CD14-positive monocyte (primary cell): ENCODE measurements around the gene LRRN4CL. TPM values are rescaled to one million over a fixed set of nuclear protein-coding genes. Genes with fewer than 3 reads are reported as not detected.
"Not testable (repeated sequence)": the region's sequence is repeated elsewhere in the genome, so short reads cannot be mapped to it uniquely, and the experiment has no call there.

Experiments
- DNase-seq, 3 donors: peaks; one replicate each; pipeline ENCODE4 v3.0.0-alpha.2; 2011 to 2022
- H2AFZ ChIP-seq: 2 replicates; pipeline ENCODE4 v1.6.0; 2012; ENCODE audit warnings: mild to moderate bottlenecking, low read depth, low read length, inconsistent platforms; ENCODE audit not compliant: insufficient read depth, poor library complexity, severe bottlenecking
- H3K27ac ChIP-seq, 2 donors: 1 replicate in 1 of 2; 2 replicates in 1 of 2; pipeline ENCODE4 v1.5.1; 2012 to 2013; ENCODE audit warnings: low read length in 2 of 2, control low read depth in 1 of 2, inconsistent platforms in 1 of 2, low read depth in 1 of 2, mild to moderate bottlenecking in 1 of 2
- H3K27me3 ChIP-seq, 2 donors: one replicate each; pipeline versions ENCODE4 v1.6.0 to v1.6.1; 2011 to 2013; ENCODE audit warnings: low read length in 2 of 2; ENCODE audit not compliant: control insufficient read depth in 2 of 2, insufficient read depth in 2 of 2
- H3K36me3 ChIP-seq, 2 donors: replicated peaks in 1 of 2; 1 replicate in 1 of 2; 2 replicates in 1 of 2; pipeline versions ENCODE4 v1.5.1 to v1.6.1; 2012 to 2013; ENCODE audit warnings: low read length in 2 of 2, control low read depth in 1 of 2, inconsistent platforms in 1 of 2, mild to moderate bottlenecking in 1 of 2; ENCODE audit not compliant: insufficient read depth in 2 of 2, control insufficient read depth in 1 of 2
- H3K4me1 ChIP-seq, 2 donors: 1 replicate in 1 of 2; 2 replicates in 1 of 2; pipeline versions ENCODE4 v1.5.1 to v1.6.1; 2012 to 2013; ENCODE audit warnings: low read length in 2 of 2, control low read depth in 1 of 2, inconsistent platforms in 1 of 2, mild to moderate bottlenecking in 1 of 2, moderate library complexity in 1 of 2; ENCODE audit not compliant: insufficient read depth in 2 of 2, control insufficient read depth in 1 of 2
- H3K4me2 ChIP-seq: replicated peaks from 2 replicates; pipeline ENCODE3; 2012; ENCODE audit warnings: low read length, moderate library complexity, mild to moderate bottlenecking; ENCODE audit not compliant: poor library complexity, severe bottlenecking; ENCODE audit errors: extremely low read depth
- H3K4me3 ChIP-seq, 3 experiments: fragments of 200-600 bp in 1 of 3; sonication (generic) in 1 of 3; replicated peaks in 1 of 3; 1 replicate in 2 of 3; 2 replicates in 1 of 3; pipeline ENCODE4 v1.5.1; 2011 to 2013; ENCODE audit warnings: low read length in 3 of 3, mild to moderate bottlenecking in 3 of 3, control low read depth in 2 of 3, low read depth in 2 of 3, inconsistent platforms in 1 of 3, moderate library complexity in 1 of 3
- H3K79me2 ChIP-seq: 2 replicates; pipeline ENCODE4 v1.6.0; 2012; ENCODE audit warnings: mild to moderate bottlenecking, control low read depth, inconsistent platforms, low read length, moderate library complexity; ENCODE audit not compliant: insufficient read depth
- H3K9ac ChIP-seq: 2 replicates; pipeline ENCODE4 v1.6.0; 2017; ENCODE audit warnings: low read length, mild to moderate bottlenecking; ENCODE audit not compliant: insufficient read depth, poor library complexity, severe bottlenecking
- H3K9me3 ChIP-seq, 2 donors: replicated peaks in 1 of 2; 1 replicate in 1 of 2; 2 replicates in 1 of 2; pipeline versions ENCODE4 v1.5.1 to v1.6.1; 2012 to 2013; ENCODE audit warnings: low read length in 2 of 2, control low read depth in 1 of 2; ENCODE audit not compliant: control insufficient read depth in 1 of 2, insufficient read depth in 1 of 2
- H4K20me1 ChIP-seq: 2 replicates; pipeline ENCODE4 v1.6.0; 2012; ENCODE audit warnings: mild to moderate bottlenecking, low read length, control low read depth, moderate library complexity; ENCODE audit not compliant: insufficient read depth
- H3K27ac Mint-ChIP-seq, 7 donors: one replicate each; pipeline ENCODE4 v1.8.0; 2020; ENCODE audit warnings: mild to moderate bottlenecking in 7 of 7, mixed read lengths in 7 of 7, moderate library complexity in 6 of 7, inconsistent platforms in 2 of 7
- H3K27me3 Mint-ChIP-seq, 3 donors: one replicate each; pipeline ENCODE4 v1.8.0; 2021 to 2022; ENCODE audit warnings: low read depth in 3 of 3, mild to moderate bottlenecking in 3 of 3, mixed read lengths in 3 of 3, moderate library complexity in 3 of 3, inconsistent platforms in 1 of 3
- H3K36me3 Mint-ChIP-seq, 2 donors: one replicate each; pipeline ENCODE4 v1.8.0; 2020; ENCODE audit warnings: mixed read lengths in 2 of 2, inconsistent platforms in 1 of 2, mild to moderate bottlenecking in 1 of 2
- H3K4me1 Mint-ChIP-seq: one replicate; pipeline ENCODE4 v1.8.0; 2020; ENCODE audit warnings: mild to moderate bottlenecking, mixed read lengths
- H3K4me3 Mint-ChIP-seq, 2 donors: one replicate each; pipeline ENCODE4 v1.8.0; 2020; ENCODE audit warnings: mild to moderate bottlenecking in 2 of 2, mixed read lengths in 2 of 2, moderate library complexity in 1 of 2
- H3K9me3 Mint-ChIP-seq, 7 donors: one replicate each; pipeline ENCODE4 v1.8.0; 2020 to 2022; ENCODE audit warnings: mixed read lengths in 7 of 7, mild to moderate bottlenecking in 6 of 7, moderate library complexity in 6 of 7, inconsistent platforms in 2 of 7
- CTCF ChIP-seq: fragments of 200-600 bp; IDR thresholded peaks from one replicate; pipeline ENCODE4 v1.8.0; 2022; ENCODE audit warnings: antibody characterized with exemption, mild to moderate bottlenecking
- WGBS: methylation state at CpG from one replicate; pipeline ENCODE4 v1.1.5; 2013; ENCODE audit warnings: missing lambda C conversion rate; ENCODE audit not compliant: insufficient coverage; 5-methylcytosine and 5-hydroxymethylcytosine counted together
- intact Hi-C, 2 donors: fragments of 100-400 bp; cut with micrococcal nuclease; formaldehyde crosslinking; loops; one replicate each; pipeline versions ENCODE4 v1.15.0 to v1.15.1; 2023
- polyA plus RNA-seq, 3 donors: library from polyadenylated mRNA; depleted of rRNA in 1 of 3; unstranded in 2 of 3; stranded (reverse) in 1 of 3; fragments of 300-500 nt in 2 of 3; fragments of >200 nt in 1 of 3; fragmentation: Illumina TruSeq in 2 of 3; gene quantifications; 1 replicate in 2 of 3; 2 replicates in 1 of 3; pipeline ENCODE4 v1.2.3, GENCODE V29; 2012 to 2021

The LRRN4CL gene
- polyA plus RNA-seq, 3 donors, result not detected

- no peak overlapping the region for H3K4me3 ChIP-seq
- H3K4me3 Mint-ChIP-seq, result no peak overlapping the region
- intact Hi-C loops, result no loop called here
- H3K9me3 Mint-ChIP-seq, result peaks cover 0 to 3% (median 0%) of the 10 kb centered on the region in 7 donors
- H3K36me3 ChIP-seq, result peaks cover 40 to 54% of the 10 kb centered on the region in 2 donors
- peaks cover 14% of the 10 kb centered on the region for H4K20me1 ChIP-seq
- no peak overlapping the region for H2AFZ ChIP-seq
- peaks cover 21% of the 10 kb centered on the region for H3K4me1 Mint-ChIP-seq
- no CpG with 5 or more reads among the region's 2 CpGs for WGBS
- no peaks in the 10 kb centered on the region for H3K9me3 ChIP-seq
- H3K9ac ChIP-seq, result no peak overlapping the region
- H3K4me2 ChIP-seq, result no peak overlapping the region
- peak; percentile 14 for TF ChIP-seq CTCF
- peaks cover 31 to 59% of the 10 kb centered on the region in 2 donors for H3K36me3 Mint-ChIP-seq
- no peaks in the 10 kb centered on the region for H3K27me3 Mint-ChIP-seq
- H3K27ac ChIP-seq, result no peak overlapping the region
- H3K27ac Mint-ChIP-seq, result no peak overlapping the region
- H3K27me3 ChIP-seq, result no peaks in the 10 kb centered on the region
- peaks cover 15 to 16% of the 10 kb centered on the region in 2 donors for H3K4me1 ChIP-seq
- peak in 1 of 3 donors; percentile 13 for DNase-seq
- H3K79me2 ChIP-seq, result peaks cover 63% of the 10 kb centered on the region
These were observed 43.5 kb upstream of the LRRN4CL start for GRCh38 chr11:62732830-62733229.

GRCh38 chr11:62730076-62730475, 40.7 kb upstream of the LRRN4CL start:
- H2AFZ ChIP-seq, intact Hi-C loops, H3K27me3 Mint-ChIP-seq, DNase-seq, H3K9ac ChIP-seq, H3K9me3 Mint-ChIP-seq, H3K9me3 ChIP-seq, H3K4me3 ChIP-seq, H3K4me2 ChIP-seq, H3K27ac Mint-ChIP-seq, H3K27me3 ChIP-seq: not testable (repeated sequence)
- Histone ChIP-seq H3K4me1 (peaks cover 28 to 34% of the 10 kb centered on the region in 2 donors), H3K36me3 (peaks cover 18 to 28% of the 10 kb centered on the region in 2 donors), H3K27ac (peak overlapping the region; percentile 5 to 88), H4K20me1 (peaks cover 30% of the 10 kb centered on the region), H3K79me2 (peaks cover 75% of the 10 kb centered on the region)
- H3K4me3 Mint-ChIP-seq, result peak overlapping the region in 1 of 2 donors; percentile 24
- 99% methylated on average over 10 of the region's 14 CpGs for WGBS
- peaks cover 17 to 39% of the 10 kb centered on the region in 2 donors for H3K36me3 Mint-ChIP-seq
- peaks cover 35% of the 10 kb centered on the region for H3K4me1 Mint-ChIP-seq
